HG03558 (cell line): Measurements from ENCODE around the gene PROSER3.

Experiments used
- ATAC-seq: cut with Tn5 transposase; IDR thresholded peaks from one replicate; pipeline ENCODE4 v1.9.1; 2021; ENCODE audit warnings: moderate number of reproducible peaks; ENCODE audit not compliant: unreplicated experiment; ENCODE audit errors: extremely low read depth

PROSER3 gene

GRCh38 chr19:35757749-35758608 is at the start of gene PROSER3:
PROSER3 (plus strand) TSS chr19:35758176; CDS start chr19:35758216, 40 bp downstream.
- ATAC-seq, result peak; percentile 77

- no peak for ATAC-seq
These were observed 49.6 kb upstream of the PROSER3 start for GRCh38 chr19:35708391-35708790.

- peak; percentile 26 for ATAC-seq
These were observed 46.9 kb upstream of the PROSER3 start for GRCh38 chr19:35710784-35711723.

- no peak for ATAC-seq
These were observed 45.1 kb upstream of the PROSER3 start for GRCh38 chr19:35712567-35713505.

- ATAC-seq, result no peak
These were observed 44.5 kb upstream of the PROSER3 start for GRCh38 chr19:35713506-35713850.

- ATAC-seq, result no peak
These were observed 44.0 kb upstream of the PROSER3 start for GRCh38 chr19:35713904-35714495.

- ATAC-seq, result no peak
These were observed 43.2 kb upstream of the PROSER3 start for GRCh38 chr19:35714601-35715354.

GRCh38 chr19:35715355-35715809 is 42.6 kb upstream of the PROSER3 start:
- no peak for ATAC-seq

- no peak for ATAC-seq
These were observed 41.8 kb upstream of the PROSER3 start for GRCh38 chr19:35715981-35716800.

GRCh38 chr19:35716801-35717664 is 40.9 kb upstream of the PROSER3 start:
- ATAC-seq, result peak; percentile 24

GRCh38 chr19:35717665-35718344 is 40.2 kb upstream of the PROSER3 start, which contains the start of gene KMT2B:
KMT2B (plus strand) TSS chr19:35718003; CDS start chr19:35718019, 16 bp downstream.
- peak; percentile 28 for ATAC-seq

GRCh38 chr19:35718345-35719041 is 39.5 kb upstream of the PROSER3 start:
- ATAC-seq, result no peak

- no peak for ATAC-seq
These were observed 38.4 kb upstream of the PROSER3 start for GRCh38 chr19:35719402-35720162.

- ATAC-seq, result no peak
These were observed 37.8 kb upstream of the PROSER3 start for GRCh38 chr19:35720163-35720524.

- no peak for ATAC-seq
These were observed 37.3 kb upstream of the PROSER3 start for GRCh38 chr19:35720648-35721047.
